NCI-H2029 (cell line): ENCODE results near the gene ISLR.
A peak's percentile ranks its signal among the peaks of the same experiment; 100 is the strongest.

Source experiments
- DNase-seq: peaks from one replicate; lab custom pipeline; 2025; lab: John Stamatoyannopoulos, UW

ISLR gene

DNA sequence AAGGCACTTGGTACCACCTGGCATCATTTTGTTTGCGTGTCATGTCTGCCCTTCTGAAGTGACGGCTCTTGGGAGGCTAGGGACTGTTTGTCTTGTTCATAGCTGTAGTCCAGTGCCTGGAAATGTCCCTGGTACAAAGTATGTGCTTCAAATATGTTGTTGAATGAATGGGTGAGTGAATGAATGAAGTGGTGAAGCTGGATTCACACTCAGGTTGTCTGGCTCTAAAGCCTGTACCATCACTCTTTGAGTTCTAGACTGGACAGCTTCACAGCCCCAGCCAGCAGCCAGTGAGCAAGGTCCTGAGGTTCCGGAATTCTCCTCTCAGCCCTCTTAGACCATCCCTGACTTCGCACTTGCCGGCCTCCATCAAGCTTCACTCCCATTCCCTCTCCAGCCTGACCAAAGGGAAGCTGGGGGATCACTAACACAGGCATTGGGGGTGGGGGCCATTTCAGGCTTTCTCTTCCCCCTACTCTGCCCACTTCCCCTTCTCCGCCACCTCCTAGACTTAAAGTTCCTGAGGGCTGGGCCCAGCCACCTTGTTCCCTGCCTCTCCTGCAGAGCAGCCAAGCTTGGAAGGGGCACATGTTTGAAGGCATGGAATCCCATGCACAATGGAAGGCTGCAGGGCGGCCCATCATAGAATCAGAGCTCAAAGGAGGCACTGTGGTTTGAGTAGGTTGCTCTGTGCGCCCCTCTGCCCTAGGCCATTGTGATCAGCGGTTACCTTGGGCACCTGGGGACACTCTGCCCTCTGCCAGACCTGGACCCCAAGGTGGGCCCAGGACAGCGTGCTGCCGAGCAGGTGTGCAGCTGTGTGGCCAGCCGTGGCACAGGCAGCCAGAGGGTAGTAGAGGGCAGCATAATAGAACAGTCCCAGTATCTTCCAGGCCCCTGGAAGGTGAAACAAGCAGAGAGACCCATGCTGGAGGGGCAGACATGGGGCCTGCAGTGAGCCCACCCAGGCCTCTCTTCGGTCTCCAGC, 21.4 kb downstream of the ISLR start:
- DNase-seq = no peak

DNA sequence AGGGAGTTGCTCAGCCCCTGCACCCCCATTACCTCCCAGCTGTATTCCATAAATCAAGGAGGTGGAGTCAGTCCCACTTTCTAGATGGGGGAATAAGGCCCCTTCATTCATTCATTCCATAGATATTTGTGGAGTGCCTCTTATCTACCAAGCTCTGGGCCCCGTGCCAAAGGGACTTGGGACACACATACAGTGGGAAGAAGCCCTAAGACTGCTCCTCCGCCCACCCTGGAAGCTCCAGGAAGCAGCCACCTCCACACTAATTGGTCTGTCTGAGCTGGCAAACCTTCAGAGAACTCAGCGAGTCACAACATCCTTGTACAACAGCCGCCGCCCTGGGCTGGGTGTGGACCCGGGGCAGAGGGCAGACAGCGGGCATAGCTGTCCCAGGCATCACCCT, 22.7 kb downstream of the ISLR start:
- DNase-seq = peak; percentile 37

DNA sequence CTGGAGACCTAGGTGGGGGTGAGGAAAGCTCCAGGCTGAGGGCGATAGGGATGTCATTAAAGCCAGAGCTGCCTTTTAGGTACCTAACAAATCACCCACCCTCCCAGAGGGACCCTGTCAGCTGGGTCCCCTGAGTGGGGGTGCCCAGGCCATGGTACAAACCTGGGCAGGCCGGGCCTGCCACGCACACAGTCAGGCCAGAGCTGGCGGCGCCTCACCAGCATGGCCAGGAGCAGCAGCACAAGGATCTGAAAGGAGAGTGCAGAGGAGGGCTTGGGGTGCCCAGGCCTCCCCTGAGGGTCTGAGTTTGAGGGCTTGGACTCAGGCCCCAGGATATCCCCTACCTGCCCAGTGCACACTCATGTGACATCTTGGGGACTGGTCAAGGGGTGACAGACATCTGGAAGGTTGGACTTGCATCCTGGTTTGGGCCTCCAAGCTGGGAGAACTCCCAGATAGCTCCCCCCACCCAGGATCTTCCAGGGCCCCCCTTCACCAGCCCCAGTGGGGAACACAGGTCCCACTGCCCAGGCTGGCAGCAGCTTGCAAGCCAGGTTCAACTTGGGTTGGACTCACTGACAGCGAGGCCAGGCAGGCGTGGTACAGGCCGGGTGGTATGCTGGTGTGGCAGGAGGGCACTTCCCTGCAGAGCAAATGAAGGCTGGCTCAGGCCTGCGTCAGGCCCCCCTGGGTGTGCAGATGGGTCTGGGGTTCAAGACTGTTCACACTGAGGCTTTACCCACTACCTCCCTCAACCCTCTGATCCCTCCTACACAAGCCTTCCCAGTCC, 23.9 kb downstream of the ISLR start:
- no peak for DNase-seq

DNA sequence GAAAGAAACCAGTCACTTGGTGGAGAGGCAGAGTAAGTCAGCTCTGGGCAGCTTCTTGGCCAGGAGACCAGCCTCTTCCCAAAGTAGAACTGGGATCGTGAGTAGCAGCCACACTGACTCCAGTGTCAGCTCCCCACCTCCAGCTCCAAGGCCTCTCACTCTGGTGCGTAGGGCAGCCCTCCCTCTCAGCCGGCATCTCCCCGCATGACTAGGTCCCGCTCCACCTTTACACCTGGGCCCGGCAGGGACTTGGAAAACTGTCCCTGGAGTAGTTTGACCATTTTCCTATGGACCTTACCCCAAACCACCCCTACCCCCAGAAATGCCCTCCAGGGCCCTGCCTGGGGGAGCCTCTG, 25.8 kb downstream of the ISLR start:
- no peak for DNase-seq

DNA sequence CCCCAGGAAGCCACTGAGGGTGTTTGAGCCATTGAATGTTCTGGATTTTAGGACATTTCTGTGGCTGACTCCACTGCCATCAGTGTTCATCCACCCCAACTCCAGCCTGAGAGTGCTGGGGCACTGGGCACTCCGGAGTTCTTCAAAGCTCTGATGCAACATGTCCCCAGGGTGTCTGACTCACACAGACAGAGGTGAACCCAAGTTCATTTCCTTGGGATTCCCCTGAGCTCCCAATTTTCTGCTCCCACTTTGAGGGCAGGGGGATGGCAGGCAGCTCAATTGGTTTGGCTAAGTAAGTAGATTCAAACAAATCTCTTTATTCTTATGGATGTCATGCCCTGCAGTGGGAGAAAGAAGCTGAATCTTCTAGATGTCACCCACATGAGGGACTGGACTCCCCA, 26.9 kb downstream of the ISLR start:
- DNase-seq = no peak

DNA sequence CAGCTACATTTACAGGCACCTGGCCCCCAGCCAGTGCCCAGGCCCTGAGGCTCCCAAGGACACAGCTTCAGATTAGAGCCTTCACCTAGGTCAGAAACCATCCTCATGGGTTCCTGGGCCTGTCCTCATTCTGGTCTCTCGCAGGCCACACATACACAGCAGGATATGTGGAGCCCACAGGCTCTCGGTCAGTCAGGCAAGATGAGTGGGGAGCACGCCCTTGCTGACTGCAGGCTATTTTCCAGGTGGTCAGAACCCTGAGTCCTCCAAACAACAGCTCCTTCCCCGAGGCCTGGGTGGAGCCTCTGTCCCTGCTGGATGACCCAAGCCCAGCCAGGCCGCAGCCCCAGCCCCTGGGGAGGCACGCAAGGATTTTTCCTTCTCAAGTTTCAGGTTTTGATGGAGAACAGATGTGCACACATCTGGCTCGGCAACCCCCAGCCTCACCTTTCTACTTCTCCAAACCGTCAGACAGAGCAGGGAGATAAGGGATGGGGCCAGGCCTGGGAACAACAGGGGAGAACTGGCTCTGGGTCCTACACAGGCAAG, 27.4 kb downstream of the ISLR start:
- no peak for DNase-seq

DNA sequence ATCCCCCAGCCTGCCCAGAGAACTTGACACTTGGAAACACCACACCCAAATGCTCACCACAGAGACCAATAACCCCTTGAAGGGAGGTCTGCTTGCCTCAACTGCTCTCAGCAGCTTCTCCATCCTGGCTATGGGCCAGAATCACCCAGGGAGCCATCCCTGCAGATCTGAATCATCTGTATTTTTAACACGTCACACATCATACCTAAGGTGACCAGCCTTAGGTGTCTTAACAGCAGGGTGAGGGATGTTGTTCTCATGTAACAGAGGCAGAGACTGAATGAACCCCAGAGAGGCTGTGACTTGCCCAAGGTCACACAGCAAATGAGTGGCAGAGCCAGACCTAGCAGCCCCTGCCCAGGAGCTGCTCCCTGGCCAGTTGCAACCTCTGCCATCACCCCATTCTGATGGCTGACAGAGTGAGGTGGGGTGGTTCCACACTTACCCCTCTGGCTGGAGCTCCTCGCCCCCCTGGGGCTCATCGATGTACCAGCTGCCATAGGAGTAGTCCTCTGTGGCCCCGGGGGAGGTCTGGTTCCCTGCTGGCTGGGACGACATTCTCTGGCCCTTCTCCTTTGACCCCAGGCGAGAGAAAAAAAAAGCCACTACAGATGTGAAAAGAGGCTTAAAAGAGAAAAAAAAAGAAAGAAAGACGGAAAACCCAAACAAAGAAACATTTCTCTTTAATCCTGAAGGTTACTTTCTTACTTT, 28.4 kb downstream of the ISLR start:
- DNase-seq = no peak

DNA sequence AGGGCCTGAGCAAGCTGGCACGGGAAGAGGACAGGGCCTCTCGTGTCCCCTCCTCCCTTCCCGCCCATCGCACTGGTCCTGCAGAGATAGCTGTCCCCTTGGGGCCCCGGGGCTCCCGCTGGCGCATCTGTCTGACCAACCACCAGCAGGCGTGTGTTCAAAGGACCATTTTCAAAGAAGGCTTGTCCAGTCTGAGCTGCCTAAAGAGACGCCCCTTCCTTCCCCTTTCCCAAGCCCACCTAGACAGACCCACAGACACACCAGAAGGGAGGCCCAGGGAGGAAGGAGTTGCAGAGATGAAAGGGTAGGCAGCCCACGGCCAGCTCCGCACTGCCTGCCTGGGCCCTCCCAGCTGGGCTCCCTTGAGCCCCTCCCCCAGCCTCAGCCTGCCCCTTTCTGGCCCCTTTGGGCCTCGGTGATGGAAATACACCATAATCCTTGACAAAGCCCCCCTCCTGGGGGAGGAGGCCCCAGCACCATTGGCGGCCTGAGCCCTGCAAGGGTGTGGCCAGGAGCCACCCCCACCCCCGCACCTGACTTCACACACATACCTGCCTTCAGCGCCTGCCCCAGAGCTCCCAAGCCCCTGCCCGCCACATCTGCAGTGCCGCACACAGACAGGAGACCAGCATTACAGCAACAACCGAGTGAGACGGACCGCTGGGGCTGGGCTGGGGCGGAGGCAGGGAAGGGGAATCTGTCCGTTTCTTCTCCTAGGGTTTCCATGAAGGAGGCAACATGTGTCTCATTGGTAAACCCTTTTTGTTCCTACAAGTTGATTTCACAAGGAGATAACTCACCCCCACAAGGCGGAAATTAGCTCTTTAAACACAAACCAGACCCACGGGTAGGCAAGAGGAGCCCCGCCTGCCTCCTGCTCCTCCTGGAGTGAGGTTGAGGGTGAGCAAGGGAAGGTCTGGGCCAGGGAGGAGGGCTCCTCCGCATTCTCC, 29.2 kb downstream of the ISLR start, which contains the start of gene STRA6:
Gene STRA6, minus strand, starts transcription at position 336 of the 950 bp plus-strand sequence. CDS start 520 bp downstream, outside the sequence.
- no peak for DNase-seq

DNA sequence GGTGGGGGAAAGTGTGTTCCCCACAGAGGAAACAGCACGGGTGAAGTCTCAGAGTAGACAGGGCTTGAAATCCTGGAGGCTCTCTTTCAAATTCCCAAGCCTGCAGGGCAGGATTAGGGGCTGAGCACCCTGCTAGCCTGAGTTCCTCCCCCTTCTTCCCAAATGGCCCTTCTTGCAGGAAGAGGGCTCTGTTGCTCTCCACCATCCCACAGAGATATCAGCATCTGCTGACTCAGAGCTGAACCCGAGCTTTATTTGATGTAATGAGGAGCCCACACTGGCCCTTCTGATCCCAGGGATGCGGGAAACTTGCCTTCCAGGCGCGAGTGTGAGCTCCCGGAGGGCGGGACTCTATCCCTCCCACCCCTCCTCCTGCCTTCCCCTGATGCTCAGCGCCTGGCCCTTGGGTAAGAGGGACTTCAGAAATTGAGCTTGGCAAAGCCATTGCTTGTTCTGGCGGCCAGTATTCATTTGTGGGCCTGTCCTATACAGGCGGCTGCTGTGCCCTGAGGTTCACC, 30.5 kb downstream of the ISLR start:
- DNase-seq = no peak

DNA sequence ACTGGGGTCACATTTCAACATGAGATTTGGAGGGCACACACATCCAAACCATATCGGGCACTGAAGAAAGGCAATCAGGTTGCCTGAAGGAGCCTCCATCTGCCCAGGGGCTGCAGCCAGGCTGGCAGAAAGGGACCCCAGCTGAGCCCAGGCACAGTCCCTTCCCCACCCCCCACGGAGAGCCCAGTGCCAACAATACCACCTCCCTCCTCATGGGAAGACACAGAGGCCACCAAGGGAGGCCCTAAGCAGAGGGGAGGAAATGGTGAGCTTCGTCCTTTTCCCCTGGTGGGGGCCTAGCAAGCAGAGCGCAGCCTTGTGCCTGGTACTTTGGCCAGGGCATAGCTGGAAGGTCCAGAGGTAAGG, 32.1 kb downstream of the ISLR start:
- no peak for DNase-seq

DNA sequence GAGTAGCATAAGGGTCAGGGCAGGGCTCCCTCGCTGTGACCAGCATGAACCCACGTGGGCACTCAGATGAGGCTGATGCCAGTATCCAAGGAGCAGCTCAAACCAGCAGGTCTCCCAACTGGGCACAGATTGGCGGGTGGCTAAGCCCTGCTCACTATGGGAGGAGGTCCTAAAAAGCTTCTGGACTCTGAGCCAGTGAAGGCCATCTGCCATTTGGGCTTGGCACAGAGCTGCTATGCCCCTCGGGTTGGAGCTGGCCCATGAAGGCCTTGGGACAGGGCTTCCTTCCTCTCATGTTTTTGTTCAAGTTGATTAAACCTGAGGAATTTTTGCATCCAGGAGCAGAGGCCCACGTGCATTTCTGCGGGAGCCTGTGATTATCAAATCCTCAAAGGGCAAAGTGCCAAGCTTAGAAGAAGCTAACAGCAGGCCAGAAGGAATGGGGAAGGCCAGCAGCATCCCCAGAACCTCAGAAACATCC, 33.3 kb downstream of the ISLR start:
- no peak for DNase-seq

DNA sequence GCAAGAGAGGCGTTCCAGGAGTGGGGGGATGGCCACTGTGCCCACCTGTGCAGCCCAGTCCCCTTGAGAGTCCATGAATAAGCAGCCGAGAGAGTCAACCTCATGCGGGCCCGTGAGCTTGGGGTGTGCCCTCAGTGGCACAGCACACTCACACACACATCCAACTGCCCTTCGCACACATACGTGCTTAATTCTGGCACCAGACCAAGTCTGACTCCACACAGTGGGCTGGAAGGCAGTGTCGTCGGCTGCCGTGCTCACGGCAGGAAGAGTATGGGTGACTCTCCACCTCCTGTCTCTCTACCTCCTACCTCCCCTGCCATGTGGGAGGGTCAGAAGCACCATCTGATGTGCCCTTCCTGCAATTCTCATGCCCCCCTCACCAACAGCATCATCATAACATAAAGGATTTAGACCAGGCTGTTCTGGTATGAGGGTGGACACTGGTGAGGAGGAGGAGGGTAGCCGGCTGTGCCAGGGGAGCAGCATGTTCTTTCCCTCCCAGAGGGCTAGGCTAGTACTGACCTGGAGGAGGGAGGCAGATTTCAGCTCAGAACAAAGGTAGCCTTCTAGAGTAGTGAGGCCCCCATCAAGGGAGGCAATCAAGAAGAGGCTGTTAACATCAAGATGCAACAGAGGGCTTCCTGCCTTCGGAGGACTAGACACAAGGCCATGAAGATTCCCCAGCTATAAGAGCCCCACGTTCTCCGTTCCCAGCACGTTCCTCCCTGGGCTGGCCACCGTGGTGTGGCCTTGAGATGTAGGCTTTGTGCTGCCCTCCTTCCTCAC, 34.3 kb downstream of the ISLR start:
- no peak for DNase-seq

DNA sequence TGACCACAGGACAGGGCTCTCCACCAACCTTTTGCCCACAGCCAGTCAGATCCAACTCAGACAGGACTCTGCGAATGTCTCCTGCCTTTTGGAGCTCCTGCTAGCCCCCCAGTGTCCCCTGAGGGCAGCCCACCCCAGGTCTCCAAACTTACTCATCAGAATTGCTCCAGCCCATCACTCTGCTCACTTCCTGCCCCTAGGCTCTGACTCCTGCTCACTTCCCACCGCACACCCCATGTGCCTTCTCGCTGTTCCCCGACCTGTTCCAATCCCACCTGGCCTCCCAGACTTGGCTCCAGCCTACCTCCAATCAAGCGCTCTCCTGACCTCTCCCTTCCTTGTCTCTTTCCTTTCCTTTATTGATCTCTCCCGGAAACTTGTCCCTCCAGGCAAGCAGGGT, 35.0 kb downstream of the ISLR start:
- DNase-seq = no peak

DNA sequence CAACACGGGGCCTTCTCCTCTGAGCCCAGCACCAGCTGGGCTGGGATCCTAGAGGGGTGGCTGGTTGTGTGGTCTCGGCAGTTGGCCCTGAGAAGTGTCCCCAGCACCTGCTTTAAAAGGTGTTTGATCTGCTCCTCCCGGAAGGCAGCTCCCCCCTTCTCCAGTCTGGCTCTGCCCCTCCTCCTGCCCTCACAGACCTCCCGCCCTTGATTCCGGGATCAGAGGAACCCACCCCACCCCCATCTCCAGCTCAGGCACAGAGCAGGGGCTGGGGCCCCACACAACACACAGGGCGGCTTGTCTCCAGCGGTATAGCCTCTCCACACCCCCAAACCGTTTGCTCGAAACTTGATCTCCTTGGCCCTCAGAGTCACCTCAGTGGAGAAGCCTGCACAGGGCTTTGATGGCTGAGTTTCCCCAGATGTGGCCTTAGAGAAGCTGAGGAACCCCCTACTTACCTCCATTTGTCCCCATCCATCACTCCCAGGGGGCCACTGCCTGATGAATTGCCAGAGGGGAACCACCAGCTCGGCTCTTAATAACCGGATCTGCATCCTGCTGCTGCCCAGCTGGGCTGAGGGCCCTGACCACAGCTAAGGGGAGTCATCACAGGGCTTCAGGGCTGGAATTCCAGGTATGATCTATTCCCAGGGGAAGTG, 35.5 kb downstream of the ISLR start:
- no peak for DNase-seq

DNA sequence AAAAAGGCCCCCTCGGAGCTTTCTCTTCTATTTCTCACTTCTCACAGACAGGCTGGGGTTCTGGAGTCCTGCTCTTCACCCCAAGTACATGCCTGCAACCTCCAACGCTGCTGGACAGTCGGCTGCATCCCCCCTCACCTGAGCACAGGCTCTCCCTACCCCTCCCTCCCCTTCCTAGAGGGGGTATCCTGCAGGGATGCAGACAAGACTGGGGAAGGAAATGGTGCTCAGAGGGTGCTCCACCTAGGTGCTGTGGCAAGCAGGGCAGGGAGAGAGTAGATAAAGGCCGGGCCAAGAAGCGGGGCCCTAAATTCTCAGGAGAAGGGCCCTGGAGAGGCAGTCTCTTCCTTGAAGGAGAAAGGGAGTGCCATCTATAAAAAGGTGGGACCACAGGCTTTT, 36.0 kb downstream of the ISLR start:
- DNase-seq = no peak

DNA sequence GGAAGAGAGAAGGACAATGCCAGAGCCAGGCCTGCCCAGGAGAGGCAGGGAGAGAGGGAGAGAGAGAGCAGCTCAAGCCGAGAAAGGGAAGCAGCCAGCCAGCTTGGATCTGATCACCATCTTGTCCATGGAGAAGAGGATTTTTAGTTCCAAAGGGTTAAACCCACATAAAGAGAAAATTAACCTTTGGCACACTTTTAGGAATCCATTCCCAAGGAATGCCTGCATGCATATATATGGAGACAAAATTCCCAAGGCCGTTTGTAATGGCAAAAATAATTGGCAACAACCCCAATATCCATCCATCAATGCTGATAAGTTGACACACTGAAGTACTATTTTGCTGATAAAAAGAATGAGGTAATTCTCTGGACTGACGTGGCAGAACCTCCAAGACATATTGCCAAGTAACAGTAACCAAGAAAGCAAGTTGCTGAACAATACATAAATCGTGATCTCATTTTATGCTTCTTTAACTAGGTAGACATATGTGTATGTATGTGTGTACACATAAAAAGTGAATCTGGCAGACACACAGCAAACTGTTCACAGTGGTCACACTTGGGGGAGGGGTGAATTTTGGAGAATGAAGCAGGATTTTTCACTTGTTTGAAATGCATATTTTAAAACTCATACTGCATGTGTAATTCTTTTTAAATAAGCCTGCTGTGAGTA, 36.6 kb downstream of the ISLR start:
- no peak for DNase-seq

DNA sequence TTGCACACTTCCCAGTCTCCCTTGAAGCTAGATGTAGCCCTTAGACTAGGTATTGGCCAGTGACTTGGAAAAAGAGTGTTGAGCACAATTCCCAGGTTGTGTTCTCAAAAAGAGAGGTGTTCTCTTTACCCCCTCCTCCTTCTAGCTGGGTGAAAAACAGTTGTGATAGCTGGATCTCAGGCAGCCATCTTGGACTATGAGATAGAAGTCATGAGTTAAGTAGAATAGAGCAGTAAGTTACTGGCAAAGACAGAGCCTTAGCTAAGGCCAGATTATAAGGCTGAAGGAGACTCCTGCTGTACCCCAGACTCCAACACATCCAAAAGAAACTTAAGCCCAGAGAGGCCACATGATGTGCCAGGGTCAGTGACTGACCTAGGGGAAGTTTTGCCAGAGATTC, 37.2 kb downstream of the ISLR start:
- no peak for DNase-seq

DNA sequence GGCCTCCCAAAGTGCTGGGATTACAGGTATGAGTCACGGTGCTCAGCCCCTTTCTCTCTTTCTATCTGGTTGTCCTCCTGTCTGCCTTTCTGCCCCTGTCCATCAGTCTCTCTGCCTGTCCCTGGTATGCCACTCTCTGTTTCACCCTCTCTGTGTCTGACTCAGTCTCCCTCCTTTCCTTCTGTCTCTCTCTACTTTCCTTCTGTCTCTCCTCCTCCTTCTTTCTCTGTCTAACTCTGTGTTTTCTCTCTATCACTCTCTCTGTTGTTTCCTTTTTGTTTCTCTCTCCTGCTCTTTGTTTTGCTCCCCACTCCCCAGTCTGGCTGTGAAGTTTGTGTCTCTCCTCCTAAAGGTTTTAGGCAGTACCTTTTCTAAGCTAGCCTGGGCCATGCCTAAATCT, 38.1 kb downstream of the ISLR start:
- no peak for DNase-seq

DNA sequence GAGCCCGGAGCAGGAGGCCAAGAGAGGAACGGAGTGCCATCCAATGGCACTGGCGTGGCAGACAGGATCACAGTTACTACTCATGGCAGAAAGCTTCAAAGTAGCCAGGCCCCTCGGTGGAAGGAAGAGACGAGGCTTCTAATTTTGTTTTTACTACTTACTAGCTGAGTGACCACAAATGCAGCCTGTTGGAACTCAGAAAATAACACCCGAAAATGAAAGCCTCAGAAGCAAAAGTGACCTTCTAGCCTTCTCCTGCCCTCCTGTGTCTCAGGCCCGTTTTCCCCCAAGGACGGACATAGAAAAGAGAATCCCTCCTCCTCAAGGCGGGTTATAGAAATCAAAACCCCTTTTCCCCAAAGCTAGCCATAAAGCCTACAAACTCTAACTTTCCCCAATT, 39.0 kb downstream of the ISLR start:
- no peak for DNase-seq
